ENCODE measurements around the gene ETDC. TPM values are rescaled to one million over a fixed set of nuclear protein-coding genes. Genes with fewer than 3 reads are reported as not detected.

The ETDC gene
- total RNA-seq, 2 experiments from 2014 or later: not detected

DNA sequence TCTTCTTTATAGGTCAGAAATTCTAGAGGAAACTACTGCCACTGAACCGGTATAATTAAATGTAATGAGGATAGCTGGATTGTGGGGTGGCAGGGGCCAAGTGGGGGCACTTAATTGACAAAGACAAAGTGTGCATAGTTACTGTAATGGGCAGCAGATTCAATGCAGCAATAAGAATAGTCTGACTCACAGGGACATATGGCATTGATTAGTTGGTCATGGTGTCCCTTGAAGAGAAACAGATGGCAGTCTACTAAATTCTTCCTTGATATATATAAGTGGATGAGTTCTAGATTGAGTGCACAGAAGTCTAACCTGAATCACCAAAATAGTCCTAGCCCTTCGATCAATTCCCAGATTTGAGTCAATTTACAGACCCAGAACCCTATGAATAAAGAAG, 31.6 kb downstream of the ETDC start:
- POLR2A ChIA-PET: no interaction called here
- CTCF ChIA-PET: no interaction called here

DNA sequence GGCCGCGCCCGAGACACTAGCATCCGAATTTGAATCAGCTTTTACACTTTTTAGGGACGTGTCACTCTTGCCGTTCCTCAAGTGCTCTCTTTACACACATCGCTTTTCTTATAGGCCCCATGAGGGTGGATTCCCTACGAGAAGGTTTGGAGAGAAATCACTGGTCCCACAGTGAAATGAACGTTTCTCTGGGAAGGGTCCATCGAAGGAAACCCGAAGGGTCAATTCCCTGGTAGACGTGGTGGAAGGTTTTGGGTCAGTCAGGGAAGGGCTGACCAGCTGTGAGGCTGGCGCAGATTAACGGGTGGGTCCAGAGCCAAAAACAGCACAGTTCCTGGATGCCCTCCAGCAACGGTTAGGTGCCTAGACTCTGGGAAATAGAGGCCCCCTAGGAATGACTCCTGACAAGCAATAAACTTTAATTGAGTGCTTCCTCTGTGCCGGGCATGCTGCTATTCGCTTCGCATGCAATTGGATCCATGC, 35.9 kb downstream of the ETDC start:
- POLR2A ChIA-PET: no interaction called here
- CTCF ChIA-PET: no interaction called here

DNA sequence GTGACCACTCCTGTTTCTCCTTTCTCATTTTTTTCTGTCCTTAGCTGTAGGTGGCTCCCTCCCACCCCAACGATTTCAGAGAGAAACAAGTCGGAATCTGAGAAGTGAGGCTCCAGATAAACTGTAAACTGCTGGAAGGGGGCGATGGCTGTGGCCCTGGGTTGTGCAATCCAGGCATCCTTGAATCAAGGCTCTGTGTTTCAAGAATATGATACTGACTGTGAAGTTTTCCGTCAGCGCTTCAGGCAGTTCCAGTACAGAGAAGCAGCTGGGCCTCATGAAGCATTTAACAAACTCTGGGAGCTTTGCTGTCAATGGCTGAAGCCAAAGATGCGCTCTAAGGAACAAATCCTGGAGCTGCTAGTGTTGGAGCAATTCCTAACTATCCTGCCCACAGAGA, 37.7 kb downstream of the ETDC start:
- POLR2A ChIA-PET: no interaction called here
- CTCF ChIA-PET: no interaction called here

DNA sequence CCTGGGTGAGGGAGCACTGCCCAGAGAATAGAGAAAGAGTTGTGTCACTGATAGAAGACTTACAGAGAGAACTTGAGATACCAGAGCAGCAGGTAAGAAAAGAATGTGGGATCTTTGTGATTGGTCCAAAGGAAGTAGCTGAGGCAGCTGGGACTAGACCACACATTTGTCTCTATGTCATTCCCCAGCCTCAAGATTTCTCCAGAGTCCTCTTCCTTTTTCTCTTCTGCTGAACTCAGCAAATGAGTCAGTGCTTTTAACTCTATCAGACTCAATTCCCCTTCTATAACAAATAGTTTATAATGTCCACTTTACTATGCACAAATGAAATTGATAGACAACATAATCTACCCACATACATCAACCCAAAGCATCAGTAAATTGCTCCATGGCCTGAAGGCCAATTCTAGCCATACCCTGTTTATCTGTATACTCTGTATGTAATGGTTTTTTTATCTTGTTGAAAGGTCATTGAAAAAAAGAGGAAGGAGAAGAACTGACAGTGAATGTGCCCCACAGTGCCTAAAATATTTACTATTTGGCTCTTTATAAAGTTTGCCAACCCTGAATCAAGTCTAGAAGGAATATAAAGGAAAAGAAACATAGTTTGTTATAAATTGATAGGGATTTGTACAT, 38.2 kb downstream of the ETDC start:
- CTCF ChIA-PET: no interaction called here
- POLR2A ChIA-PET: no interaction called here

DNA sequence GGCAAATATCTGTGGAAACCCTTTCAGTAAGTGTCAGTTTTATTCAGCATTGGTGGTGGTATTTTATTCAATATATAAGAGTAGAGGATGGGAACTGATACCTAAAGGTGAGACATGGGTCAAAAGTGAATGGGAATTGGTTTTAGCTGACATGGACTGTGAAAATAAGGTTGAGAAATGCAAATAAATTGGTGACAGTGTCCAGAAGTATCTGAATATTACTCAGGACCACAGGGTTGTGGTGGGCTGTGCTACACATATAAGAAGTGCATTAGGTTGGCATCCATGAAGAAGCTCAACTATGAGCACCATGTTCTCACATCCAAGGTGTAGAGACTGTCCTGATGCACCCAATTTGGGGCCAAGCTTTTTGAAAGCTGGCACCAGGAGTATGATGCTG, 45.0 kb downstream of the ETDC start:
- POLR2A ChIA-PET: no interaction called here
- CTCF ChIA-PET: no interaction called here

Other genes with a start within 250 kb of the ETDC start
- under 1 TPM; 0.11 to 0.15 TPM for gene SMIM10L2B, start 210.8 kb upstream of the ETDC start, total RNA-seq
- not detected for gene ETDB, start 189.0 kb upstream of the ETDC start, total RNA-seq
- gene CT55, start 138.1 kb upstream of the ETDC start, total RNA-seq: not detected
- gene ETDA, start 57.4 kb upstream of the ETDC start, total RNA-seq: not detected
- 1 to 10 TPM; 4.6 to 5.1 TPM for gene ZNF75D, start 34.6 kb downstream of the ETDC start, total RNA-seq
- 1 to 10 TPM; 1.1 to 1.2 TPM for gene ZNF449, start 35.3 kb downstream of the ETDC start, total RNA-seq
- gene SMIM10L2A, start 112.5 kb downstream of the ETDC start, total RNA-seq: under 1 TPM; 0.38 to 0.61 TPM
- 10 to 100 TPM; 19.1 to 19.4 TPM for gene INTS6L, start 211.2 kb downstream of the ETDC start, total RNA-seq